Keratinocyte (primary cell): ENCODE results near the gene COLGALT1.

Source experiments
- EZH2 ChIP-seq: IDR thresholded peaks from one replicate; pipeline ENCODE4 v1.6.1; 2012; ENCODE audit warnings: inconsistent platforms, mild to moderate bottlenecking, low read length, moderate library complexity
- TF ChIP-seq, protein P1 (sequence below), 3 experiments: IDR thresholded peaks in 1 of 3; conservative IDR thresholded peaks in 1 of 3; optimal IDR thresholded peaks in 1 of 3; 2 replicates in 2 of 3; 3 replicates in 1 of 3; pipeline versions ENCODE3 to v1.5.1; 2011; ENCODE audit warnings: low read length in 3 of 3, mild to moderate bottlenecking in 3 of 3, moderate library complexity in 2 of 3, control low read depth in 1 of 3, inconsistent platforms in 1 of 3; ENCODE audit not compliant: insufficient read depth in 2 of 3; ENCODE audit errors: extremely low read depth in 1 of 3

DNA sequence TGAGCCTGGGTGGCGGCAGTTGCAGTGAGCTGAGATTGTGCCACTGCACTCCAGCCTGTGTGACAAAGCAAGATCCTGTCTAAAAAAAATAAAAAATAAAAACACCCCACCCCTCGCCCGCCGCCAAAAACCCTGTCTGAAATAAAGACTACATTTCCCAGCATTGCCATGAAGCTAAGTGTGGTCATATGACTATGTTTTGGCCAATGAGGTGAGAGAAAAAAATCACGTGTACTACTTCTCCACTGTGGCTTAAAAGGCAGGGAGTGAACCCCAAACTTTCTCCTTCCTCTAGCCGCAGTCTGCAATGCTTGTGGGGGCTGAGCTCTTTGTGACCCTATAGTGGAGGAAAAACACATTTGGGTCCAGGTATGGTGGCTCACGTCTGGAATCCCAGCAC is 54.9 kb downstream of the COLGALT1 start:
- TF ChIP-seq, protein P1, sequence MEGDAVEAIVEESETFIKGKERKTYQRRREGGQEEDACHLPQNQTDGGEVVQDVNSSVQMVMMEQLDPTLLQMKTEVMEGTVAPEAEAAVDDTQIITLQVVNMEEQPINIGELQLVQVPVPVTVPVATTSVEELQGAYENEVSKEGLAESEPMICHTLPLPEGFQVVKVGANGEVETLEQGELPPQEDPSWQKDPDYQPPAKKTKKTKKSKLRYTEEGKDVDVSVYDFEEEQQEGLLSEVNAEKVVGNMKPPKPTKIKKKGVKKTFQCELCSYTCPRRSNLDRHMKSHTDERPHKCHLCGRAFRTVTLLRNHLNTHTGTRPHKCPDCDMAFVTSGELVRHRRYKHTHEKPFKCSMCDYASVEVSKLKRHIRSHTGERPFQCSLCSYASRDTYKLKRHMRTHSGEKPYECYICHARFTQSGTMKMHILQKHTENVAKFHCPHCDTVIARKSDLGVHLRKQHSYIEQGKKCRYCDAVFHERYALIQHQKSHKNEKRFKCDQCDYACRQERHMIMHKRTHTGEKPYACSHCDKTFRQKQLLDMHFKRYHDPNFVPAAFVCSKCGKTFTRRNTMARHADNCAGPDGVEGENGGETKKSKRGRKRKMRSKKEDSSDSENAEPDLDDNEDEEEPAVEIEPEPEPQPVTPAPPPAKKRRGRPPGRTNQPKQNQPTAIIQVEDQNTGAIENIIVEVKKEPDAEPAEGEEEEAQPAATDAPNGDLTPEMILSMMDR (optimal IDR thresholded peaks at IDR 0.05 in 1 of 3, IDR thresholded peaks at IDR 0.05 in 1 of 3, conservative IDR thresholded peaks at IDR 0.05 in 1 of 3; ENCODE audit: extremely low read depth in 1 of 3, insufficient read depth in 2 of 3, low read length in 3 of 3), result no peak
- no peak for TF ChIP-seq EZH2
